DND-41 (cell line): ENCODE data around the gene USP54.

ENCODE experiments used
- EZH2 ChIP-seq: IDR thresholded peaks from 3 replicates; pipeline ENCODE4 v1.6.1; 2012; ENCODE audit warnings: borderline replicate concordance, low read depth, mild to moderate bottlenecking, moderate library complexity, low read length, inconsistent platforms; ENCODE audit not compliant: severe bottlenecking
- TF ChIP-seq, protein P1 (sequence below): IDR thresholded peaks from 2 replicates; pipeline ENCODE4 v1.5.1; 2012; ENCODE audit warnings: borderline replicate concordance, low read length, moderate library complexity, mild to moderate bottlenecking; ENCODE audit not compliant: poor library complexity, severe bottlenecking; ENCODE audit errors: extremely low read depth

DNA sequence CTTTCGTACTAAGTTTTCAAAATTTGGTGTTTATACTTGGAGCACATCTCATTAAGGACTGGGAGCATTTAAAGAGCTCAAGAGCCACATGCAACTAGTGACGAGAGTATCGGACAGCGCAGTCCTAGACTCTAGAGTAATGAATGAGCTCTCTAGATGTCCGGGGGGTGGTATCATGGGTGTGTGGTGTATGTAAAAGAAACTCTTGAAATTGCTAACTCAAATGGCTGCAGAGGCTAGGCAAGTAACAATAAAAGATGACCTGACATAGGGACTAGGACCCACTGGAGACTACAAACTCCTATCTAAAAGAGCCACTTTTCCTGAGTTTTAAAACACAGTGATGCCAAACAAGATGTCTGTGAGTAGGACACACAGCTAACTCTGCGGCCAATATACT, 36.2 kb upstream of the USP54 start:
- TF ChIP-seq, protein P1, sequence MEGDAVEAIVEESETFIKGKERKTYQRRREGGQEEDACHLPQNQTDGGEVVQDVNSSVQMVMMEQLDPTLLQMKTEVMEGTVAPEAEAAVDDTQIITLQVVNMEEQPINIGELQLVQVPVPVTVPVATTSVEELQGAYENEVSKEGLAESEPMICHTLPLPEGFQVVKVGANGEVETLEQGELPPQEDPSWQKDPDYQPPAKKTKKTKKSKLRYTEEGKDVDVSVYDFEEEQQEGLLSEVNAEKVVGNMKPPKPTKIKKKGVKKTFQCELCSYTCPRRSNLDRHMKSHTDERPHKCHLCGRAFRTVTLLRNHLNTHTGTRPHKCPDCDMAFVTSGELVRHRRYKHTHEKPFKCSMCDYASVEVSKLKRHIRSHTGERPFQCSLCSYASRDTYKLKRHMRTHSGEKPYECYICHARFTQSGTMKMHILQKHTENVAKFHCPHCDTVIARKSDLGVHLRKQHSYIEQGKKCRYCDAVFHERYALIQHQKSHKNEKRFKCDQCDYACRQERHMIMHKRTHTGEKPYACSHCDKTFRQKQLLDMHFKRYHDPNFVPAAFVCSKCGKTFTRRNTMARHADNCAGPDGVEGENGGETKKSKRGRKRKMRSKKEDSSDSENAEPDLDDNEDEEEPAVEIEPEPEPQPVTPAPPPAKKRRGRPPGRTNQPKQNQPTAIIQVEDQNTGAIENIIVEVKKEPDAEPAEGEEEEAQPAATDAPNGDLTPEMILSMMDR = no peak
- no peak for TF ChIP-seq EZH2
